Dermis blood vessel endothelial cell (primary cell): Measurements from ENCODE around the gene CD82. TPM values are rescaled to one million over a fixed set of nuclear protein-coding genes. Genes with fewer than 3 reads are reported as not detected.
A peak's percentile ranks its signal among the peaks of the same experiment; 100 is the strongest.
"Not testable (repeated sequence)": the region's sequence is repeated elsewhere in the genome, so short reads cannot be mapped to it uniquely, and the experiment has no call there.

Source experiments
- DNase-seq: peaks from one replicate; pipeline ENCODE4 v3.0.0; 2010
- total RNA-seq: library from RNA; depleted of rRNA; stranded (reverse); fragments of >200 nt; gene quantifications from 2 replicates; pipeline ENCODE4 v1.2.3, GENCODE V29; 2014

The CD82 gene
- total RNA-seq, 1 donor from 2014 or later: 8.5 TPM

DNA sequence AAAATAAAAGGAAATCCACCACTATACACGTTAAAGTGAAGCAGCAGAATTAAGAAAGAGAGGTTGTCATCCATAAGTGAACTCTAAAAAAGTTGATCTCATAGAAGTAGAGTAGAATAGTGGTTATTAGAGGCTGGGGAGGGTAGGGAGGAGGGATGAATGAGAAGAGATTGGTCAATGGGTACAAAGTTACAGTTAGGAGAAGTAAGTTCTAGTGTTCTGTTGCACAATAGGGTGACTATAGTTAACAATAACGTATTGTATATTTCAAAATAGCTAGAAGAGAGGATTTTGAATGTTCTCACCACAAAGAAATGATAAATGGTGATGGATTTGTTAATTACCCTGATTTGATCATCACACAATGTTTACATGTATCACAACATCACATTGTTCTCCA lies 72.0 kb downstream of the CD82 start:
- no peak for DNase-seq

DNA sequence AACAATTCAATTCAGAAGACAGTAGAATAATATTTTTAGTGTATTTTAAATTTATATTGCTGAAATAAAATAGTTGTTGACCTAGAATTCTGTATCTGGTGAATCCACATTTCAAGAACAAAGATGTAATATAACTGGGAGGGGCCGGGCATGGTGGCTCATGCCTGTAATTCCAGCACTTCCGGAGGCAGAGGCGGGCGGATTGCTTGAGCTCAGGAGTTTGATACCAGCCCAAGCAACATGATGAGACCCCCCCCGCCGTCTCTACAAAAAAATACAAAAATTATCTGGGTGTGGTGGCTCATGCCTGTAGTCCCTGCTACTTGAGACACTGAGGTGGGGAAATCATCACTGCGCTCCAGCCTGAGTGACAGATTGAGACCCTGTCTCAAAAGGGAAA lies 72.6 kb downstream of the CD82 start:
- DNase-seq: peak; percentile 41

GRCh38 chr11:44643217-44643616 lies 77.8 kb downstream of the CD82 start:
- no peak for DNase-seq

DNA sequence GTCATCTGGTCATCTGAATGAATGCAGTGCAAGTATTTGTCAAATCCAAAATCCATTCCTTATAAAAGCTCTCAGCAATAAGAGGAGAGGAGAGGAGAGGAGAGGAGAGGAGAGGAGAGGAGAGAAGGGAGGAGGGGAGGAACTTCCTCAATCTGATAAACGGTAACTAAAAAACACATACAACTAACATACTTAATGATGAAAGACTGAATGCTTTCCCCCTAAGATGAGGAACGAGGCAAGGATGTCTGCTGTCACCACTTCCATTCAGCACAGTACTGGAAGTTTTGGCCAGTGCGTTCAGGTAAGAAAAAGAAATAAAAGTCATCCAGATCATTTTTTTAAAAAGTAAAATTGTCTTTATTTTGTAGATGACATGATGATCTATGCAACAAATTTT lies 80.4 kb downstream of the CD82 start:
- DNase-seq: no peak

- not testable (repeated sequence) for DNase-seq
Observed at GRCh38 chr11:44647255-44647955, 81.9 kb downstream of the CD82 start.

DNA sequence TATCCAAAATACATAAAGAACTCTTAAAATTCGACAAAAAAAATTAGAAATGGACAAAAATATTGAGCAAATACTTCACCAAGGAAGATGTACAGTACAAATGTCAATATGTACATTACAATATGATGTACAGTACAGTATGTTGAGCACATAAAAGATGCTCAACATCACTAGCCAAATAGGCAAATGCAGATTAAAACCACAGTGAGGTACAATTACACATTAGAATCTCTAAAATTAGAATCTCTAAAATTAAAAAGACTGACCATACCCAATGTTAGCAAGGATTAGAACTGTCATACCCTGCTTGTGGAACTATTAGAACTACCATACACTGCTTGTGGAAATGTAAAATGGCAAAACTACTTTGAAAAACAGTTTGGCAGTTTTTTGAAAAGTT lies 82.6 kb downstream of the CD82 start:
- DNase-seq: no peak

- DNase-seq: peak; percentile 56
Observed at GRCh38 chr11:44651535-44652155, 86.2 kb downstream of the CD82 start.

DNA sequence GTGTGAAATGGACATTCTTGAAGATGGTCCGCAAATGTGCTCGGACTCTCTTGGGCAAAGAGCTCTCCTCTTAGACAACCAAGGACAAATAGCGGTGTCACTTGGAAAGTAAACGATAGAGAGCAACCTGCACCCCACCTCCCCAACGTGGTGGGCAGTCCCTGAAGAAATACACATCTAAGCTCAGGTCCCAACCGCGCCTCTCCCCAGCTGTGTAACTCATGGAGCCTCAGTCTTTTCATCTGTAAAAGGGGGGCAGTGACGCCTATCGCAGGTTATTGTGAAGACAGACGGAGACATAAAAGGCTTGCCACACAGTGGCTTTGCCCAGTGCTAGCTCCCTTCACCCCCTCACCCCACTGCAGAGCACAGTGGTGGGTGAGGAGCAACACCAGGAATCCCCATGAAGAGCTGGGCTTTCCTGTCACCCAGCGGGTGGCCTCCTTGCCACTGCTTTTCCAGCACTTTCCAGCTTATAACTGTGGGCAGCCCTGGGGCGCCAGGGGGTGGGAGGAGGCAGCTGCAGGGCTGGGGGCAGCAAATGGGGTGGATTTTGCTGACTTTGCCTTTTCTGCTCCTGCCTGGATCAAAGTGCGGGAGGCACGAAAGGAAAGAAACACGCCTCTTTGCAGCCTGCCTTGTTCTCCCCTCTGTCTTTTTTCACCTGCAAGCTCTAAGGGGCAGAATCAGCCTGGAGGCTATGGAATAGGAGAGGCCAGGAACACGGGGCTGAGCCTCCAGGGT lies 87.6 kb downstream of the CD82 start:
- DNase-seq: no peak

DNA sequence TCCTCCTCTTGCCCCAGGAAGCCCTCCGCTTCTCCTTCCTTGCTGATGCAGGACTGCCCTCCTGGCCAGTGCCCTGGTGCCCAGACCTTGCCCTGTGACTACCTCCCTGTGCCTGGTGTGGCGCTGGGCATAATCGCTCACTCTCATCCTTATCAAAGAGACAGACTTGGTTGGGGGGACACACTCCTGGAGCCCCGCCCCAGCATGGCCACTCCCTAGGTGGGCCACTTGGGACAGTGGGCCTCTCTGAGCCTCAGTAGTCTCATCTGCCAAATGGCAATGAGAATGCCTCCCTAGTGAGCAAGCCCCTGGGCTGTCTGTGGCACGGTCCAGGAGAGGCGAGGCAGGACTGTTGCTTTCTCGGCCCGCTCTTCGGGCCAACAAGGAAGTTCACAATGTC lies 88.6 kb downstream of the CD82 start:
- DNase-seq: no peak

DNA sequence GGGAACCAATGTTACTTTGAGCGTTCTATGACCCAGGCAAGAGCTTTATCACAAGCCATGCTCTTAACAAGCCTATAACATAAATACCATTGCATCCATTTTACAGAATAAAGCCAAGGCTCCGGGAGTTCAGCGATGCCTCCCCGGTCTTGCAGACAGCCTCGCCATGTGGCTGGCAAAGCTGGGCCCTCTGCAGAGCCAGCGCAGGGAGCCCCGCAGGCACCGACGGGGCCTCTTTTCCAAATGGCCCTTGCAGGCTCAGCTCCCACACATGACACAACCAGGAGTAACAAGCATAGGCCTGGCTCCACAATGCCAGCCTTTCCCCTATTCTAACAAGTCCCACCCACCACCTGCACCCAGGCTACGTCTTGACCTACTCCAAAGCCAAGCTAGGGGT lies 89.1 kb downstream of the CD82 start:
- DNase-seq: no peak

- DNase-seq: no peak
Observed at GRCh38 chr11:44657836-44658505, 92.5 kb downstream of the CD82 start.

- DNase-seq: peak; percentile 81
Observed at GRCh38 chr11:44658506-44658850, 93.0 kb downstream of the CD82 start.

GRCh38 chr11:44659641-44660040 lies 94.2 kb downstream of the CD82 start:
- DNase-seq: no peak

DNA sequence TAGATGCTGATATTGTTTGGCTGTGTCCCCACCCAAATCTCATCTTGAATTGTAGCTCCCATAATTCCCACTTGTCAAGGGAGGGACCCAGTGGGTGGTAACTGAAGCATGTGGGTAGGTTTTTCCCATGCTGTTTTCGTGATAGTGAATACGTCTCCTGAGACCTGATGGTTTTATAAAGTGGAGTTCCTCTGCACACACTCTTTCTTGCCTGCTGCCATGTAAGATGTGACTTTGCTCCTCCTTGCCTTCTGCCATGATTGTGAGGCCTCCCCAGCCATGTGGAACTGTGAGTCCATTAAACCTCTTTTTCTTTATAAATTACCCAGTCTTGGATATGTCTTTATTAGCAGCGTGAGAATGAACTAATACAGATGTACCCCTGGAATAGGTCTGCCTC lies 95.1 kb downstream of the CD82 start:
- not testable (repeated sequence) for DNase-seq

GRCh38 chr11:44661311-44661717 lies 95.9 kb downstream of the CD82 start:
- no peak for DNase-seq

Other genes with a start within 250 kb of the CD82 start
- 48.3 and 74.5 TPM in 2 replicates for gene TSPAN18, start 161.3 kb downstream of the CD82 start, total RNA-seq